K562 (cell line): ENCODE measurements around the gene CISD3. TPM values are rescaled to one million over a fixed set of nuclear protein-coding genes. Genes with fewer than 3 reads are reported as not detected.

Experiments
- ARID4B ChIP-seq: sonication (generic); formaldehyde crosslinking; IDR thresholded peaks from 2 replicates; pipeline ENCODE4 v1.8.0; 2022; ENCODE audit warnings: mild to moderate bottlenecking, missing genetic modification reagents
- CCAR2 ChIP-seq: fragments of 200-400 bp; formaldehyde crosslinking; IDR thresholded peaks from 2 replicates; pipeline ENCODE4 v1.6.1; 2017; ENCODE audit warnings: mild to moderate bottlenecking, low read depth, low read length
- EZH2 ChIP-seq: IDR thresholded peaks from 2 replicates; pipeline ENCODE4 v1.6.1; 2012; ENCODE audit warnings: low read depth, mild to moderate bottlenecking, inconsistent platforms, low read length, borderline replicate concordance
- ILF3 ChIP-seq: fragments of 450-650 bp; IDR thresholded peaks from 2 replicates; pipeline ENCODE4 v1.6.1; 2018; ENCODE audit warnings: antibody characterized with exemption, mild to moderate bottlenecking, moderate library complexity, borderline replicate concordance
- IRF1 ChIP-seq: sonication (generic); formaldehyde crosslinking; IDR thresholded peaks from 2 replicates; pipeline ENCODE4 v1.8.0; 2022; ENCODE audit warnings: missing genetic modification reagents, mild to moderate bottlenecking, borderline replicate concordance
- NR2F6 ChIP-seq: fragments of 450-650 bp; formaldehyde crosslinking; IDR thresholded peaks from 2 replicates; pipeline ENCODE4 v1.4.0; 2020; ENCODE audit warnings: mild to moderate bottlenecking
- RBFOX2 ChIP-seq: fragments of 200-400 bp; formaldehyde crosslinking; IDR thresholded peaks from 2 replicates; pipeline ENCODE4 v1.6.1; 2017; ENCODE audit warnings: low read depth, mild to moderate bottlenecking, low read length, moderate library complexity
- SNIP1 ChIP-seq: fragments of 450-650 bp; IDR thresholded peaks from 2 replicates; pipeline ENCODE4 v1.7.1; 2017; ENCODE audit warnings: low read depth, mild to moderate bottlenecking
- TAF7 ChIP-seq: fragments of 450-650 bp; IDR thresholded peaks from 2 replicates; pipeline ENCODE4 v1.6.1; 2016; ENCODE audit warnings: missing genetic modification characterization, missing compliant biosample characterization
- ZNF212 ChIP-seq: fragments of 450-650 bp; formaldehyde crosslinking; IDR thresholded peaks from 2 replicates; pipeline ENCODE4 v1.4.0; 2020; ENCODE audit warnings: mild to moderate bottlenecking
- ZNF507 ChIP-seq: conservative IDR thresholded peaks from 2 replicates; pipeline ENCODE4 v1.6.1; 2017; ENCODE audit warnings: missing genetic modification characterization, missing compliant biosample characterization
- ZZZ3 ChIP-seq: fragments of 450-650 bp; IDR thresholded peaks from 2 replicates; pipeline ENCODE4 v1.6.1; 2016; ENCODE audit warnings: antibody characterized with exemption, mild to moderate bottlenecking, moderate library complexity
- polyA plus RNA-seq, 8 experiments: library from polyadenylated mRNA; depleted of rRNA in 4 of 8; stranded (reverse) in 5 of 8; unstranded in 3 of 8; fragments of >200 nt; fragmentation: Nextera tagmentation in 2 of 8; fragmentation: Illumina TruSeq in 1 of 8; extraction: Ambion mirVana in 2 of 8; extraction: Trizol in 1 of 8; gene quantifications; 2 replicates each; pipeline versions ENCODE4 v1.2.1 to v1.2.3, GENCODE V29; 2011 to 2014; ENCODE audit warnings: inconsistent platforms in 1 of 8, missing spikeins in 1 of 8
- total RNA-seq, 7 experiments: library from RNA; depleted of rRNA in 6 of 7; stranded (reverse); fragments of >200 nt in 6 of 7; fragmentation: Illumina TruSeq in 2 of 7; extraction: Trizol in 2 of 7; gene quantifications; 2 replicates each; pipeline versions ENCODE4 v1.2.1 to v1.2.3, GENCODE V29; 2011 to 2021; ENCODE audit warnings: low replicate concordance in 1 of 7
- TF ChIP-seq, protein P1 (sequence below): fragments of 250-450 bp; sonication (Bioruptor Pico); IDR thresholded peaks from 2 replicates; pipeline ENCODE4 v1.4.0; 2020; ENCODE audit warnings: mild to moderate bottlenecking, moderate library complexity
- TF ChIP-seq, protein P2 (sequence below), 3 experiments: fragments of 200-800 bp in 1 of 3; sonication (Bioruptor generic) in 1 of 3; sonication (generic) in 1 of 3; formaldehyde crosslinking in 1 of 3; IDR thresholded peaks; 2 replicates each; pipeline versions ENCODE4 v1.6.1 to v1.8.0; 2016 to 2022; ENCODE audit warnings: mild to moderate bottlenecking in 2 of 3, missing compliant biosample characterization in 2 of 3, missing genetic modification characterization in 2 of 3, missing genetic modification reagents in 1 of 3
- TF ChIP-seq, protein P3 (sequence below): fragments of 150-350 bp; conservative IDR thresholded peaks from 2 replicates; pipeline ENCODE4 v1.6.1; 2014; ENCODE audit warnings: low read length

CISD3 gene
- total and polyA plus RNA-seq, 9 of the 15 experiments (the other 6 are each of a cell fraction or from before 2014, with no cell fraction given), result 5.0 to 60.7 (median 15.7) TPM

- TF ChIP-seq, protein P1, sequence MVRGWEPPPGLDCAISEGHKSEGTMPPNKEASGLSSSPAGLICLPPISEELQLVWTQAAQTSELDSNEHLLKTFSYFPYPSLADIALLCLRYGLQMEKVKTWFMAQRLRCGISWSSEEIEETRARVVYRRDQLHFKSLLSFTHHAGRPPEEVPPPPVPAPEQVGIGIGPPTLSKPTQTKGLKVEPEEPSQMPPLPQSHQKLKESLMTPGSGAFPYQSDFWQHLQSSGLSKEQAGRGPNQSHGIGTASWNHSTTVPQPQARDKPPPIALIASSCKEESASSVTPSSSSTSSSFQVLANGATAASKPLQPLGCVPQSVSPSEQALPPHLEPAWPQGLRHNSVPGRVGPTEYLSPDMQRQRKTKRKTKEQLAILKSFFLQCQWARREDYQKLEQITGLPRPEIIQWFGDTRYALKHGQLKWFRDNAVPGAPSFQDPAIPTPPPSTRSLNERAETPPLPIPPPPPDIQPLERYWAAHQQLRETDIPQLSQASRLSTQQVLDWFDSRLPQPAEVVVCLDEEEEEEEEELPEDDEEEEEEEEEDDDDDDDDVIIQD (CRISPR knock-in tag), result no peak
- TF ChIP-seq, protein P2, sequence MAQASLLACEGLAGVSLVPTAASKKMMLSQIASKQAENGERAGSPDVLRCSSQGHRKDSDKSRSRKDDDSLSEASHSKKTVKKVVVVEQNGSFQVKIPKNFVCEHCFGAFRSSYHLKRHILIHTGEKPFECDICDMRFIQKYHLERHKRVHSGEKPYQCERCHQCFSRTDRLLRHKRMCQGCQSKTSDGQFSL (CRISPR knock-in tag; IDR thresholded peaks at IDR 0.05), result no peak
- TF ChIP-seq, protein P2 (tag; IDR thresholded peaks at IDR 0.05), result no peak
- TF ChIP-seq ZNF507 (tag), result no peak
- TF ChIP-seq ZNF212 (CRISPR knock-in tag), result 0 out of 2 replicates have a peak, but pooled peaks have one; percentile 48
- no peak for TF ChIP-seq ZZZ3
- no peak for TF ChIP-seq ILF3
- TF ChIP-seq TAF7 (tag), result 0 out of 2 replicates have a peak, but pooled peaks have one; percentile 50
- TF ChIP-seq RBFOX2, result peak; percentile 75
- no peak for TF ChIP-seq EZH2
- peak; percentile 80; the same call in 1 of the 2 replicates for TF ChIP-seq SNIP1
- no peak for TF ChIP-seq NR2F6
- TF ChIP-seq IRF1, result no peak
- no peak for TF ChIP-seq CCAR2
- TF ChIP-seq ARID4B (CRISPR knock-in tag), result peak; percentile 12; the same call in 1 of the 2 replicates
- TF ChIP-seq, protein P3, sequence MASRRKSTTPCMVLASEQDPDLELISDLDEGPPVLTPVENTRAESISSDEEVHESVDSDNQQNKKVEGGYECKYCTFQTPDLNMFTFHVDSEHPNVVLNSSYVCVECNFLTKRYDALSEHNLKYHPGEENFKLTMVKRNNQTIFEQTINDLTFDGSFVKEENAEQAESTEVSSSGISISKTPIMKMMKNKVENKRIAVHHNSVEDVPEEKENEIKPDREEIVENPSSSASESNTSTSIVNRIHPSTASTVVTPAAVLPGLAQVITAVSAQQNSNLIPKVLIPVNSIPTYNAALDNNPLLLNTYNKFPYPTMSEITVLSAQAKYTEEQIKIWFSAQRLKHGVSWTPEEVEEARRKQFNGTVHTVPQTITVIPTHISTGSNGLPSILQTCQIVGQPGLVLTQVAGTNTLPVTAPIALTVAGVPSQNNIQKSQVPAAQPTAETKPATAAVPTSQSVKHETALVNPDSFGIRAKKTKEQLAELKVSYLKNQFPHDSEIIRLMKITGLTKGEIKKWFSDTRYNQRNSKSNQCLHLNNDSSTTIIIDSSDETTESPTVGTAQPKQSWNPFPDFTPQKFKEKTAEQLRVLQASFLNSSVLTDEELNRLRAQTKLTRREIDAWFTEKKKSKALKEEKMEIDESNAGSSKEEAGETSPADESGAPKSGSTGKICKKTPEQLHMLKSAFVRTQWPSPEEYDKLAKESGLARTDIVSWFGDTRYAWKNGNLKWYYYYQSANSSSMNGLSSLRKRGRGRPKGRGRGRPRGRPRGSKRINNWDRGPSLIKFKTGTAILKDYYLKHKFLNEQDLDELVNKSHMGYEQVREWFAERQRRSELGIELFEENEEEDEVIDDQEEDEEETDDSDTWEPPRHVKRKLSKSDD, result no peak
Measured at GRCh38 chr17:38752308-38753070, 22.3 kb downstream of the CISD3 start, which contains the start of gene PSMB3 (continued).
